ENCODE results near the gene ABCB6. TPM values are rescaled to one million over a fixed set of nuclear protein-coding genes. Genes with fewer than 3 reads are reported as not detected.

Gene ABCB6
- total RNA-seq, 1 donor from 2014 or later: 23.8 TPM

DNA sequence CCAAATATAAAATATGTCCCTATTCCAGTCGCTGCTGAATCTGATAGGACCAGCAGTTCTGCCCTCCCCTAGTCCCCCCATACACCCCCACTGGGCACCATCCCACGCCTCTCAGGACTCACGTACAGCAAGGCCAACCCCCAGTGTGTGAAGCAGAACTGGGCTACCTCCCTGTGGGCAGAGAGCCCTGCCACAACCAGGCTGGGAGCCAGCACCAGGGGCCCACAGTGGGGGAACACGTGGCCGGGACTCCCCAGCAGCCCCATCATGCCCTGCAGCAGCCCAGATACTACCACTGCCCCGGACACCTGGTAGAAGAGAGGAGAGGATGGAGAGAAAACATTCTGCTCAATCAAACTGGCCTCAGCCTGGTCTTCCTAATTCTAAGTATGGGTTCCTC lies 50.2 kb downstream of the ABCB6 start:
- peak in 1 of 2 donors; percentile 76 for DNase-seq (ENCODE audit: extremely low spot score in 2 of 2)
- TF ChIP-seq, protein P1, sequence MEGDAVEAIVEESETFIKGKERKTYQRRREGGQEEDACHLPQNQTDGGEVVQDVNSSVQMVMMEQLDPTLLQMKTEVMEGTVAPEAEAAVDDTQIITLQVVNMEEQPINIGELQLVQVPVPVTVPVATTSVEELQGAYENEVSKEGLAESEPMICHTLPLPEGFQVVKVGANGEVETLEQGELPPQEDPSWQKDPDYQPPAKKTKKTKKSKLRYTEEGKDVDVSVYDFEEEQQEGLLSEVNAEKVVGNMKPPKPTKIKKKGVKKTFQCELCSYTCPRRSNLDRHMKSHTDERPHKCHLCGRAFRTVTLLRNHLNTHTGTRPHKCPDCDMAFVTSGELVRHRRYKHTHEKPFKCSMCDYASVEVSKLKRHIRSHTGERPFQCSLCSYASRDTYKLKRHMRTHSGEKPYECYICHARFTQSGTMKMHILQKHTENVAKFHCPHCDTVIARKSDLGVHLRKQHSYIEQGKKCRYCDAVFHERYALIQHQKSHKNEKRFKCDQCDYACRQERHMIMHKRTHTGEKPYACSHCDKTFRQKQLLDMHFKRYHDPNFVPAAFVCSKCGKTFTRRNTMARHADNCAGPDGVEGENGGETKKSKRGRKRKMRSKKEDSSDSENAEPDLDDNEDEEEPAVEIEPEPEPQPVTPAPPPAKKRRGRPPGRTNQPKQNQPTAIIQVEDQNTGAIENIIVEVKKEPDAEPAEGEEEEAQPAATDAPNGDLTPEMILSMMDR (IDR thresholded peaks at IDR 0.05): no peak
- TF ChIP-seq POLR2AphosphoS5 (IDR thresholded peaks at IDR 0.05; ENCODE audit: insufficient read depth in 1 of 2, low read depth in 1 of 2): no peak
- no peak for TF ChIP-seq POLR2A (IDR thresholded peaks at IDR 0.05)

DNA sequence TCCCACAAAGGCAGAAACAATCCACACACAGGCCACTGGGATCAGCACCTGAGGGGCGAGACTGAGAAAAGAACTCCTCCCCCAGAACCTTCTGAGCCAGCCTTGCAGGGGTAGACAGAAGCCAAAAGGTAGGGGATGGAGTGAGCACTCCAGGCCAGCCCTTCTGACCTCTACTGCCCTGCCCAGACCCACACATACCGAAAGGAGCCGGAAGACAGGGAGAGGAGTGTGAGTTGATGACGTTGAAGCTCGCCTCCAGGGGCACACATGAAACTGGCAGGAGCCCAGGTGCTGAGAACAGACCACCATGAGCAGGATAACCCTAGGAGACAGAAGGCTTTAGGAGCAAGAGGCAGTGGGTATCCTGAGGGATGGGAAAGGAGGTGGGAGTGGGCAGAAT lies 50.8 kb downstream of the ABCB6 start:
- Histone ChIP-seq H3K36me3 (peaks cover 0 to 7% of the 10 kb centered on the region in 2 donors), H3K4me1 (no peaks in the 10 kb centered on the region), H3K27me3 (no peaks in the 10 kb centered on the region), H3K27ac (no peak overlapping the region), H3K4me3 (no peak overlapping the region), H3K9me3 (no peaks in the 10 kb centered on the region)
- intact Hi-C loops (cut with DNase I): loop anchor here (5.0 to 10.0 kb wide), 2 partner anchors 129 to 217 kb away; partner anchors contain the start of gene DNPEP
- TF ChIP-seq POLR2A (IDR thresholded peaks at IDR 0.05): no peak
- TF ChIP-seq, protein P1 (IDR thresholded peaks at IDR 0.05): no peak
- no peak for TF ChIP-seq POLR2AphosphoS5 (IDR thresholded peaks at IDR 0.05; ENCODE audit: insufficient read depth in 1 of 2, low read depth in 1 of 2)
- DNase-seq (ENCODE audit: extremely low spot score in 2 of 2): peak in 1 of 2 donors; percentile 62

More for the DNA sequence above, 50.2 kb downstream of the ABCB6 start:
- intact Hi-C loops (cut with DNase I): loop anchor here (5.0 to 10.0 kb wide), 2 partner anchors 129 to 216 kb away; partner anchors contain the start of gene DNPEP
- H3K9me3 ChIP-seq: no peaks in the 10 kb centered on the region
- H3K4me1 ChIP-seq: no peaks in the 10 kb centered on the region
- H3K4me3 ChIP-seq: no peak overlapping the region
- peaks cover 0 to 13% of the 10 kb centered on the region in 2 donors for H3K36me3 ChIP-seq
- no peaks in the 10 kb centered on the region for H3K27me3 ChIP-seq
- no peak overlapping the region for H3K27ac ChIP-seq

DNA sequence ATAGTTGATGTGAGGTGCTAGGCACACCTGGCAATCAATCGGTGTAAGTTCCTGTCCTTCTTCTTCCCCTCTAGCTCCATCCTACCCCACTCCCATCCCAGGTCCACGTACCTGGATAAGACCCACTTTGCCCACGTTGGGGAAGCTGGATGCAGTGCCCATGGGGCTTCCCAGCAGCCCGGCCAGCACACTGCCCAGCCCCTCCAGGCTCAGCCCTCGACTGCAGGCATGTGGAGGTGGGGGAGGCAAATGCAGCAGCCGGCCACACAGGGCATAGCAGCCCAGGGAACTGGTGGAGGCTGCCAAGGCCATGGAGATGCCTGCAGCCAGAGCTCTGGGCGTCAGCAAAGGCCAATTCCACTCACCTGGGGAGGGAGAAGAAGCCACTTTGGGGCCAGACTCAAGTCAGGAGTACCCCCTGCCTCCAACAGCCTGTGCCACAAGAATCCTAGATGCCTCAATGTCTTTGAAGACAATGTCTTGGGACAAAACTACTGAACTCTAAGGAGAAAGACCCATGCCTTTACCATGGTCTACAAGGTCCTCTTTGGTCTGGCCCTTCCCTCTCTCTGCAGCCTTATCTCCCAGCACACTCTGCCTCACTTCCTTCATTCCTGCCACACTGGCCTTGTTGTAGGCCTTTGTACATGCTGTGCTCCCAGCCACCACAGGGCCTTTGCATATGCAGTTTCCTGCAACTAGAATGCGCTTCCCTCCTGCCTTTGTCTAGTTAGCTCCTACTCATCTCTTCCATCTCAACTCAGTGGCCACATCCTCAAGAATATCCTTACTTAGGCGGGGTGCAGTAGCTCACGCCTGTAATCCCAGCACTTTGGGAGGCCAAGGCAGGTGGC lies 53.5 kb downstream of the ABCB6 start:
- Histone ChIP-seq H3K36me3 (no peaks in the 10 kb centered on the region), H3K9me3 (no peaks in the 10 kb centered on the region), H3K27ac (no peak overlapping the region), H3K4me3 (no peak overlapping the region), H3K4me1 (peaks cover 8% of the 10 kb centered on the region), H3K27me3 (no peaks in the 10 kb centered on the region)
- DNase-seq (ENCODE audit: extremely low spot score in 2 of 2): peak in 1 of 2 donors; percentile 37
- intact Hi-C loops (cut with DNase I): loop anchor here (5.0 to 10.0 kb wide), 2 partner anchors 132 to 220 kb away; partner anchors contain the start of gene DNPEP
- TF ChIP-seq, protein P1 (IDR thresholded peaks at IDR 0.05): no peak

DNA sequence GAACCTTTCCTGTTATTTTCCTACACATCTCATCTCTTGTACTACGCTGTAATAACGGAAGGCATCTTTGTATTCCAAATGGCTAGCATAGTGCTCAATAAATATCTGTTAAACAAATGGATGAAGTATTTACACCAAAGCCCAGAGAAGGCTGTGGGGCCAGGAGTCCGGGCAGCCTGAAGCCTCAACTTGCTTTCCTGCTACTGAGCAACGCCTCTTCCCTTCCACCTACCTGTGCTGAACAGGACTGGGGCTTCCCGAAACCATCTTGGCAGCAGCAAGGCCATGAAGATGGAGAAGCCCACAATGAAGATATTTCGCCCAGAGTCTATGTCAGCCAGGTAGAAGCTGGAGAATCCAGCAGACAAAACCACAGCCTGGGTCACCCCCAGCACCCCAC lies 55.6 kb downstream of the ABCB6 start:
- Histone ChIP-seq H3K4me1 (peaks cover 20% of the 10 kb centered on the region), H3K9me3 (no peaks in the 10 kb centered on the region), H3K4me3 (no peak overlapping the region), H3K27me3 (no peaks in the 10 kb centered on the region), H3K27ac (no peak overlapping the region), H3K36me3 (no peaks in the 10 kb centered on the region)
- TF ChIP-seq POLR2A (IDR thresholded peaks at IDR 0.05): no peak
- no peak for TF ChIP-seq POLR2AphosphoS5 (IDR thresholded peaks at IDR 0.05; ENCODE audit: insufficient read depth in 1 of 2, low read depth in 1 of 2)
- TF ChIP-seq, protein P1 (IDR thresholded peaks at IDR 0.05): no peak
- no peak for DNase-seq (ENCODE audit: extremely low spot score in 2 of 2)
- intact Hi-C loops (cut with DNase I): loop anchor here (10.0 kb wide), 1 partner anchor 222 kb away; the partner anchor contains the start of gene DNPEP

DNA sequence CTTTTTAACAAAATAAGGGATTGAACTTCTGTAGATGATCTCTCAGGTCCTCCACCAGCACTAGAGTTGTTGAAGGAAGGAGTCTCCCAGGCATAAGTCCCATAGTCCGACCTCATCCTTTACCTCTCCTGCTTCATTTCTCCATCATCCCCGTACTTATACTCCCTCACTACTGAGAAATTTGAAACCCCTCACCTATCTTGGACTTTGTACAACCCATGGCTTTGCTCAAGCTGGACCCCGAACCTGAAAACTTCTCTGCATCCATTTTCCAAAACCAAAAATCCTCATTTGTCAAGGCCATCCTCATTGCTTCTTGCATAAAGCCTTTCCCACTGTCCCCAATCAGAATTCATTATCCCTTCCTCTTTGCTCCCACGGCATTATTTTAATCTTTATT lies 57.7 kb downstream of the ABCB6 start:
- Histone ChIP-seq H3K4me1 (peaks cover 20% of the 10 kb centered on the region), H3K27ac (peak overlapping the region; percentile 96), H3K36me3 (peaks cover 0 to 6% of the 10 kb centered on the region in 2 donors), H3K9me3 (no peaks in the 10 kb centered on the region), H3K4me3 (peak overlapping the region; percentile 63 to 65), H3K27me3 (no peaks in the 10 kb centered on the region)
- DNase-seq (ENCODE audit: extremely low spot score in 2 of 2): no peak
- TF ChIP-seq POLR2AphosphoS5 (IDR thresholded peaks at IDR 0.05; ENCODE audit: insufficient read depth in 1 of 2, low read depth in 1 of 2) (no peak), POLR2A (IDR thresholded peaks at IDR 0.05) (no peak)
- TF ChIP-seq, protein P1 (IDR thresholded peaks at IDR 0.05): no peak
- intact Hi-C loops (cut with DNase I): loop anchor here (10.0 kb wide), 1 partner anchor 224 kb away; the partner anchor contains the start of gene DNPEP

Data from vagina (tissue), 2 donors.